Measurements from ENCODE around the gene SUDS3.

Gene SUDS3

GRCh38 chr12:118391424-118391823 lies 15.1 kb downstream of the SUDS3 start:
- H3K4me3 ChIP-seq (ENCODE audit: control insufficient read depth, low read depth, low read length), result no peak overlapping the region
- TF ChIP-seq, protein P1, sequence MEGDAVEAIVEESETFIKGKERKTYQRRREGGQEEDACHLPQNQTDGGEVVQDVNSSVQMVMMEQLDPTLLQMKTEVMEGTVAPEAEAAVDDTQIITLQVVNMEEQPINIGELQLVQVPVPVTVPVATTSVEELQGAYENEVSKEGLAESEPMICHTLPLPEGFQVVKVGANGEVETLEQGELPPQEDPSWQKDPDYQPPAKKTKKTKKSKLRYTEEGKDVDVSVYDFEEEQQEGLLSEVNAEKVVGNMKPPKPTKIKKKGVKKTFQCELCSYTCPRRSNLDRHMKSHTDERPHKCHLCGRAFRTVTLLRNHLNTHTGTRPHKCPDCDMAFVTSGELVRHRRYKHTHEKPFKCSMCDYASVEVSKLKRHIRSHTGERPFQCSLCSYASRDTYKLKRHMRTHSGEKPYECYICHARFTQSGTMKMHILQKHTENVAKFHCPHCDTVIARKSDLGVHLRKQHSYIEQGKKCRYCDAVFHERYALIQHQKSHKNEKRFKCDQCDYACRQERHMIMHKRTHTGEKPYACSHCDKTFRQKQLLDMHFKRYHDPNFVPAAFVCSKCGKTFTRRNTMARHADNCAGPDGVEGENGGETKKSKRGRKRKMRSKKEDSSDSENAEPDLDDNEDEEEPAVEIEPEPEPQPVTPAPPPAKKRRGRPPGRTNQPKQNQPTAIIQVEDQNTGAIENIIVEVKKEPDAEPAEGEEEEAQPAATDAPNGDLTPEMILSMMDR (IDR thresholded peaks at IDR 0.05; ENCODE audit: control insufficient read depth, insufficient read depth, low read depth, low read length, missing control alignments), result no peak
- DNase-seq (ENCODE audit: low read depth), result no peak

DNA sequence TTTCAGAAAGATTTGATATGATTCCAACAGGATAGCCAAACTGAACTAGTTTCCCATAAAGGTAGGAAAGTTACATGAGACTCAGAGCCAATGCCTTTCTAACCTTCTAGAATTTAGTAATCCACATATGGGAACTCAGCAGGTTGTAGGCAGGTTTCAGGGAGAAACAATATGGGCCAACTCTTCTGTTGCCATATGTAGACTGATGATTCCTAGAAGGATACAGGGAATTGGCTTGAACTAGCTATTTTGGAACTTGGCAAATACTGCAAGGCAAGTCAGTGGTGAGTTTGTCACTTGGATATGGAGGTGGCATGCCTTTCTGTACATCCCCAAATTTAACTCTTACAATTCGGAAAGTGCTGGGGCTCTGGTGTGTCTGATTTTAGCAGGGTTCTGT lies 15.5 kb downstream of the SUDS3 start:
- DNase-seq (ENCODE audit: low read depth), result no peak
- H3K4me3 ChIP-seq (ENCODE audit: control insufficient read depth, low read depth, low read length), result no peak overlapping the region
- TF ChIP-seq, protein P1 (IDR thresholded peaks at IDR 0.05; ENCODE audit: control insufficient read depth, insufficient read depth, low read depth, low read length, missing control alignments), result no peak

- no peak for DNase-seq (ENCODE audit: low read depth)
- H3K4me3 ChIP-seq (ENCODE audit: control insufficient read depth, low read depth, low read length), result no peak overlapping the region
- TF ChIP-seq, protein P1 (IDR thresholded peaks at IDR 0.05; ENCODE audit: control insufficient read depth, insufficient read depth, low read depth, low read length, missing control alignments), result no peak
These were observed 21.5 kb downstream of the SUDS3 start for GRCh38 chr12:118397708-118398440.

DNA sequence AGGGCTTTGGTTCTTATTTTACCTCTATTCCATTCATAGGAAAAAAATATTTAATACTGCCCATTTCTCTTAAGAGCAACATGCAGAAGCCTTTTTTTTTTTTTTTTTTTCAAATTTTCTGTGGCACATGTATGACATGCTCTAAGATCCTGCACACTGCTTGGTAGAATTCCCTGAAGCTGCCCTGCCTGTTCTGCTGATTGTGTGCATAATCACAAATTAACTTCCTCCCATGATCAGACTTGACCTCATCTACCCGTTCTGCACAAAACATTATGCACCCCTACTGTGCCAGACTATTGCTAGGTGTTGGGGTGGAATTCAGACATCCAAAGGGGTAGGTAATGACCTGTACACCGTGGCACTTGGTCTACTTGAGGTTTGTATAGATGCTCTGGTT lies 22.2 kb downstream of the SUDS3 start:
- H3K4me3 ChIP-seq (ENCODE audit: control insufficient read depth, low read depth, low read length), result no peak overlapping the region
- TF ChIP-seq, protein P1 (IDR thresholded peaks at IDR 0.05; ENCODE audit: control insufficient read depth, insufficient read depth, low read depth, low read length, missing control alignments), result no peak
- DNase-seq (ENCODE audit: low read depth), result no peak

- TF ChIP-seq, protein P1 (IDR thresholded peaks at IDR 0.05; ENCODE audit: control insufficient read depth, insufficient read depth, low read depth, low read length, missing control alignments), result no peak
- DNase-seq (ENCODE audit: low read depth), result no peak
- H3K4me3 ChIP-seq (ENCODE audit: control insufficient read depth, low read depth, low read length), result no peak overlapping the region
These were observed 22.6 kb downstream of the SUDS3 start for GRCh38 chr12:118398940-118399339.

DNA sequence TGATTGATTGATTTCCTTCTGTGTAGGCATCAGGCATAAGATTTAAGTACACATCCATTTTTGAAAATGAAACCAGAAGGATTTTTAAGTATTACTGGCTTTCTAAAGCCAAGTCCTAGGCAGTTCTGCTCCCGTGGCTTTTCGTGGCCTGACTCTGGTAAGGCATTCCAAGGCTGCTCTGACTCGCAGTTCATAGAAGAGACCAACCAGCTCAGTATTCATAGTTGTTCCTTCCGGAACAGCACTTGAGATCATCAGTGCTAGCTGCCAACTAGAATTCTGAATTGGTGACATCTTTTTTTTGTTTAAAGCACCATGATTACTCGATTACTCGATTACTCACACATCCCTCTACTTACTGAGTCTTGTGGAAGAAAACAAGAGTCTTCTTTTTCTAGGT lies 25.9 kb downstream of the SUDS3 start:
- peak; percentile 57 for DNase-seq (ENCODE audit: low read depth)
- H3K4me3 ChIP-seq (ENCODE audit: control insufficient read depth, low read depth, low read length), result no peak overlapping the region
- TF ChIP-seq, protein P1 (IDR thresholded peaks at IDR 0.05; ENCODE audit: control insufficient read depth, insufficient read depth, low read depth, low read length, missing control alignments), result no peak

Measured in AG09309 (cell line).